Psoas muscle (tissue), 8 donors: ENCODE data around the gene USP11. TPM values are rescaled to one million over a fixed set of nuclear protein-coding genes. Genes with fewer than 3 reads are reported as not detected.

Experiments
- ATAC-seq, 4 donors: fragments of 200-7000 bp; cut with Tn5 transposase; one replicate each; pipeline ENCODE4 v1.9.1; 2020; ENCODE audit warnings: moderate library complexity in 3 of 4, mild to moderate bottlenecking in 2 of 4
- DNase-seq, 2 donors: peaks; one replicate each; pipeline ENCODE4 v3.0.0-alpha.2; 2020
- H3K27ac ChIP-seq: fragments of 200-600 bp; one replicate; pipeline ENCODE4 v1.8.0; 2022
- H3K27me3 ChIP-seq, 3 donors: fragments of 200-600 bp in 1 of 3; one replicate each; pipeline versions ENCODE4 v1.6.1 to v1.8.0; 2013 to 2022; ENCODE audit warnings: low read length in 2 of 3, mild to moderate bottlenecking in 2 of 3, moderate library complexity in 1 of 3; ENCODE audit not compliant: insufficient read depth in 3 of 3
- H3K36me3 ChIP-seq, 2 donors: fragments of 200-600 bp in 1 of 2; one replicate each; pipeline versions ENCODE4 v1.6.1 to v1.8.0; 2013 to 2022; ENCODE audit warnings: low read depth in 1 of 2, mild to moderate bottlenecking in 1 of 2, moderate library complexity in 1 of 2; ENCODE audit not compliant: insufficient read depth in 1 of 2
- H3K4me1 ChIP-seq: fragments of 200-600 bp; one replicate; pipeline ENCODE4 v1.8.0; 2022
- H3K4me3 ChIP-seq: fragments of 200-600 bp; one replicate; pipeline ENCODE4 v1.8.0; 2022; ENCODE audit warnings: mild to moderate bottlenecking
- H3K9me3 ChIP-seq: fragments of 200-600 bp; one replicate; pipeline ENCODE4 v1.8.0; 2022
- CTCF ChIP-seq: fragments of 200-600 bp; IDR thresholded peaks from one replicate; pipeline ENCODE4 v1.8.0; 2022; ENCODE audit warnings: antibody characterized with exemption
- WGBS, 3 donors: extraction: QIAGEN DNeasy Blood & Tissue Kit; methylation state at CpG; one replicate each; pipeline versions ENCODE4 v1.1.6 to v1.1.7; 2013; 5-methylcytosine and 5-hydroxymethylcytosine counted together
- intact Hi-C, 2 donors: fragments of 100-400 bp; cut with DNase I; formaldehyde crosslinking; loops; one replicate each; pipeline versions ENCODE4 v1.11.0 to v1.14.2; 2022
- polyA plus RNA-seq, 3 donors: library from polyadenylated mRNA; stranded (reverse); fragments of 200-250 nt; gene quantifications; one replicate each; pipeline ENCODE4 v1.2.3, GENCODE V29; 2013
- total RNA-seq, 4 donors: library from RNA; stranded (reverse); fragmentation: NEBNext Ultra II Directional in 2 of 4; extraction: Animal tissue kit (Norgen Biotek cat#: 25700) in 2 of 4; gene quantifications; one replicate each; pipeline versions ENCODE4 v1.2.1 to v1.2.4, GENCODE V29; 2021 to 2023
- donor health status: healthy with polysubstance abuse.
- donor health status: DM: no; HTN: no; CAD: no; lungs with moderate emphysema.
- donor health status: Bipolar disorder and iron deficiency.
- donor health status: healthy.
- donor health status: DM: yes; HTN: yes; CAD: no.
- donor health status: DM: no; HTN: no; CAD: no.
- donor health status: DM: no; HTN: no; CAD: no.
- donor health status: DM: yes; HTN: yes; CAD: no.

The USP11 gene
- total and polyA plus RNA-seq, 7 donors: 16.1 to 50.7 (median 30.7) TPM

- ATAC-seq (no peak), DNase-seq (no peak)
- Histone ChIP-seq H3K36me3 (peaks cover 15 to 54% of the 10 kb centered on the region in 2 donors), H3K9me3 (no peaks in the 10 kb centered on the region), H3K4me1 (peaks cover 18% of the 10 kb centered on the region), H3K4me3 (peak overlapping the region; percentile 98), H3K27me3 (no peaks in the 10 kb centered on the region), H3K27ac (peak overlapping the region; percentile 95)
- WGBS, 3 donors: 69 to 76% (median 75%) methylated on average over 8 of the region's 8 CpGs
- TF ChIP-seq CTCF: no peak
- intact Hi-C loops: no loop called here
Measured at GRCh38 chrX:47216393-47216925, 16.4 kb upstream of the USP11 start.

DNA sequence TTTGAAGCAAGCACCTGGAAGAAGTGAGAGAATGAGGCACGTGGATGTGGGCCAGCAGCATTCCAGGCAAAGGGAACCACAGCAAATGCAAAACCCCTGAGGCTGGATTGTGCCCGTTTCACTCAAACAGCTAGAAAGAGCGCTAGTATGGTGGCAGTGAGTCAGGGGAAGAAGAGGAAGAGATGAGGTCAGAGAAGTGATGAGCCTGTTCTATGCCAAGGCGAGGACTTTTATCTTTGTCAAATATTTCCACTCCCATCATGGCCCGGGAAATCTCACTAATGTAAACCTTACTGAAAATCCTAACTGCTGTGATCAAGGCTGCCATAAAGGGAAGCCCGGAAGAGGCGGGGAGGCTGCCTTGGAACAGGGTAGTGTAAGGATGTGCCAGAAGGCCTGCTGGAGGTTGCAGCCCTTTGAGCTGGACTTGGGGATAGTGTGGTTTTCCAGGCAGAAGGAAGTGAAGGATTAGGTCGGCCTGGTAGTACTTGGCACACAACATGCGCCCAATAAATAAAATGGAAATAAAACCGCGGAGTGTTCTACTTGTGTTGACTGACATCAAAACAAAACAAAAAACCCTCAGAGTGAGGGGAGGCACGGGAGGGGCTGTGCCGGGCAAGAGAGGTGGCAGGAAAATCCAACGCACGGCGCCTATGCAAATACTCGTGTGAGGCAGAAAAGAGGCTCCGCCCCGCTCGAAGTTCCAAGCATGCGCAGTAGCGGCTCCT, 15.5 kb upstream of the USP11 start:
- no peaks in the 10 kb centered on the region for H3K27me3 ChIP-seq
- peak overlapping the region; percentile 98 for H3K4me3 ChIP-seq
- H3K4me1 ChIP-seq: peaks cover 18% of the 10 kb centered on the region
- H3K36me3 ChIP-seq: peaks cover 14 to 45% of the 10 kb centered on the region in 2 donors
- WGBS, 3 donors: 4 to 22% (median 9%) methylated on average over 14 to 22 of the region's 22 CpGs
- no peak for TF ChIP-seq CTCF
- H3K27ac ChIP-seq: peak overlapping the region; percentile 95
- intact Hi-C loops: no loop called here
- H3K9me3 ChIP-seq: no peaks in the 10 kb centered on the region
- ATAC-seq (peak in 3 of 4 donors; percentile 1 to 15 (median 7)), DNase-seq (peak in 1 of 2 donors; percentile 40)

- TF ChIP-seq CTCF: no peak
- peak overlapping the region; percentile 95 for H3K27ac ChIP-seq
- no peaks in the 10 kb centered on the region for H3K9me3 ChIP-seq
- ATAC-seq: peak; percentile 85 to 89 (median 88)
- peaks cover 10 to 40% of the 10 kb centered on the region in 2 donors for H3K36me3 ChIP-seq
- intact Hi-C loops: loop anchor here (2.0 kb wide), 1 partner anchor 15 kb away; the partner anchor contains the start of gene USP11 (in 2 of the 2)
- peak overlapping the region; percentile 98 for H3K4me3 ChIP-seq
- no peaks in the 10 kb centered on the region for H3K27me3 ChIP-seq
- WGBS, 3 donors: 0 to 2% (median 0%) methylated on average over 11 to 31 of the region's 31 CpGs
- peaks cover 18% of the 10 kb centered on the region for H3K4me1 ChIP-seq
- DNase-seq: peak; percentile 98 to 99
Measured at GRCh38 chrX:47217852-47218279, 14.9 kb upstream of the USP11 start.

DNA sequence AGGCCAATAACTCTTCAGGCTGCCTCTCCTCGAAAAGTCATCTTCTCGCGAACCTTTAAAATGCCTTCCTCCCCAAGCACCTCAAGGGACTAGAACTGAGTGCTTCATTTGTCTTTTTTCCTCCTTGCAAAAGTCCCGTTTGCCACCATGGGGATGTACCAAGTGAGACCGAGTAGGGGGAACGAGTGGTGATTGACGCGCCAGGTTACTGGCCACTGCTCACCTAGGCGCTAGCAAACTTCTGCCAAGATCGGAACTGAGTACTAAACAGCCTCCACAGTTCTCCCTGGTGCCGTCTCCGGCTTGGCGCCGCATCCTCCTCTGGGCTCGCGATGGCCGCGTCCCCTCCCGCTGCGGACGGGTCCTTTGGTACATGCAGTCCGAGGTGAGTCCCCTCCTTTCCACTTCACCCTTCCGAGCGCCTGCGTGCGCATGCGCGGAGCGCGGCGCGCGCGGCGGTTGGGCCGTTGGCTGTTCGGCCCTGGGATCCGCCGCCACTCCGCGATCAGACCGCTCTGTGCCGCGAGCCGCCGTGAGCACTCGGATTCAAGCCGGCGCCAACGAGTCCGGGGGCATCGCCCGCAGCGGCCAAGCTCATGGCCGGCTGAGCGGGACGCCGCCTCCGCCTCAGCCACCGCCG, 14.4 kb upstream of the USP11 start, which contains the start of gene CDK16:
Gene CDK16, plus strand, starts transcription at position 402 of the 640 bp plus-strand sequence. CDS start 4,877 bp downstream, outside the sequence.
- TF ChIP-seq CTCF: no peak
- H3K27me3 ChIP-seq: no peaks in the 10 kb centered on the region
- ATAC-seq (peak; percentile 74 to 84 (median 76)), DNase-seq (peak; percentile 86 to 92)
- peaks cover 18% of the 10 kb centered on the region for H3K4me1 ChIP-seq
- peak within 1 kb of the TSS; percentile 95 for H3K27ac ChIP-seq
- H3K4me3 ChIP-seq: peak within 1 kb of the TSS; percentile 98
- intact Hi-C loops: loop anchor here (2.0 kb wide), 1 partner anchor 14 kb away; the partner anchor contains the start of gene USP11 (in 2 of the 2)
- 0 to 2% (median 1%) methylated on average over 17 to 61 of the region's 61 CpGs for WGBS, 3 donors
- H3K36me3 ChIP-seq: peaks cover 10 to 39% of the 10 kb centered on the region in 2 donors
- H3K9me3 ChIP-seq: no peaks in the 10 kb centered on the region
